Nephron (organoid): ENCODE data around the gene TMEM219.
"Not testable (repeated sequence)": the region's sequence is repeated elsewhere in the genome, so short reads cannot be mapped to it uniquely, and the experiment has no call there.

Experiments
- H3K27ac Mint-ChIP-seq, 3 experiments: 2 replicates each; pipeline ENCODE4 v1.8.0; 2020; ENCODE audit warnings: mixed read lengths in 3 of 3, mild to moderate bottlenecking in 2 of 3, moderate library complexity in 1 of 3
- H3K27me3 Mint-ChIP-seq: 2 replicates; pipeline ENCODE4 v1.8.0; 2021; ENCODE audit warnings: low read depth, mild to moderate bottlenecking, moderate library complexity, mixed read lengths
- H3K36me3 Mint-ChIP-seq: 2 replicates; pipeline ENCODE4 v1.8.0; 2020; ENCODE audit warnings: low read depth, mixed read lengths
- H3K4me1 Mint-ChIP-seq: 2 replicates; pipeline ENCODE4 v1.8.0; 2020; ENCODE audit warnings: mixed read lengths
- H3K4me3 Mint-ChIP-seq, 3 experiments: 2 replicates each; pipeline ENCODE4 v1.8.0; 2020; ENCODE audit warnings: mild to moderate bottlenecking in 3 of 3, mixed read lengths in 3 of 3, moderate library complexity in 2 of 3
- H3K9me3 Mint-ChIP-seq: 2 replicates; pipeline ENCODE4 v1.8.0; 2020; ENCODE audit warnings: mixed read lengths
- CTCF ChIP-seq, 3 experiments: fragments of 200-600 bp; sonication (generic); IDR thresholded peaks; one replicate each; pipeline ENCODE4 v1.5.0; 2021; ENCODE audit warnings: antibody characterized with exemption in 3 of 3; ENCODE audit not compliant: unreplicated experiment in 3 of 3

Gene TMEM219

DNA sequence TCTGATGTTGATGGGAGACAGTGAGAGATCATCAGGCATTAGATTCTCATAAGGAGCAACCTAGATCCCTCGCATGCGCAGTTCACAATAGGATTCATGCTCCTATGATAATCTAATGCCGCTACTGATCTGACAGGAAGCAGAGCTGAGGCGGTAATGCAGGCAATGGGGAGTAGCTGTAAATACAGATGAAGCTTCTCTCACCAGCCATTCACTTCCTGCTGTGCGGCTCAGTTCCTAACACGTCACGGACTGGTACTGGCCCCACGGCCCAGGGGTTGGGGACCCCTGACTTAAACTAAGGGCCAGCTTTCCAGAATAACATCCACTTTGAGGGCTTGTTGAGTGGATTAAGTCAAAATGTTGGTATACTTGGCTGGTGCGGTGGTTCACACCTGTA, 2.6 kb upstream of the TMEM219 start:
- TF ChIP-seq CTCF (IDR thresholded peaks at IDR 0.05; ENCODE audit: unreplicated experiment in 3 of 3) = no peak
- Mint-ChIP-seq H3K4me3 (no peak overlapping the region), H3K27me3 (no peaks in the 10 kb centered on the region), H3K9me3 (no peaks in the 10 kb centered on the region), H3K36me3 (peaks cover 9% of the 10 kb centered on the region), H3K4me1 (peaks cover 12% of the 10 kb centered on the region), H3K27ac (no peak overlapping the region)

DNA sequence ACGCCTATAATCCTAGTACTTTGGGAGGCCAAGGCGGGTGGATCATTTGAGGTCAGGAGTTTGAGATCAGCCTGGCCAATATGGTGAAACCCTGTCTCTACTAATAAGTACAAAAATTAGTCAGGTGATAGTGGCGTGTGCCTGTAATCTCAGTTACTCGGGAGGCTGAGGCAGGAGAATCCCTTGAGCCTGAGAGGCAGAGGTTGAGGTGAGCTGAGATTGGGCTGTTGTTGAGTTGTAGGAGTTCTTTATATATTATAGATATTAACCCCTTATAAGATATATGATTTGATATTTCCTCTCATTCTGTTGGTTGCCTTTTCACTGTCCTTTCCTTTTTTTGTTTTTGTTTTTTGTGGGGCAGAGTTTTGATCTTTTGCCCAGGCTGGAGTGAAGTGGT, 2.1 kb upstream of the TMEM219 start:
- H3K9me3 Mint-ChIP-seq, H3K27ac Mint-ChIP-seq, H3K27me3 Mint-ChIP-seq: not testable (repeated sequence)
- peaks cover 11% of the 10 kb centered on the region for H3K36me3 Mint-ChIP-seq
- peak overlapping the region; percentile 36 to 70 (median 60) for H3K4me3 Mint-ChIP-seq
- peaks cover 12% of the 10 kb centered on the region for H3K4me1 Mint-ChIP-seq

DNA sequence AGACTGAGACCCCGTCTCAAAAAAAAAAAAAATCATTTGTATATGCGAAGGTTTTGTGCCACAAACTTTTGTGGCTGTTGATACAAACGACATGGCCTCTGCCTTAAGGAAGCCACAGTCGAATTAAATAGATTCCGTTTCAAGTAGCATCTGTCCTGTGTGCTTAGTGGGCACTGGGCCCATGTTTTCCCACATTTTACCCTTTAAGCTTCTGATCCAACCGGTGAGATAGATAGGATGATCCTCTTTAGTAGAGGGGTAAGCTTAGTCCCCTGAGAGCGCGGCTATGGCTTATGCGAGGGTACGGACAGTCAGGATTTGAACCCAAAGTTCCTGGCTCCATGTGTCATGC, 776 bp upstream of the TMEM219 start:
- H3K27ac Mint-ChIP-seq = peak overlapping the region; percentile 70 to 95 (median 89)

GRCh38 chr16:29962344-29962994, 590 bp downstream of the TMEM219 start:
- Mint-ChIP-seq H3K9me3 (no peaks in the 10 kb centered on the region), H3K27me3 (no peaks in the 10 kb centered on the region), H3K27ac (peak overlapping the region; percentile 96 to 99 (median 97)), H3K4me3 (peak overlapping the region; percentile 92 to 97 (median 94)), H3K36me3 (peaks cover 18% of the 10 kb centered on the region), H3K4me1 (peaks cover 12% of the 10 kb centered on the region)
- TF ChIP-seq CTCF (IDR thresholded peaks at IDR 0.05; ENCODE audit: unreplicated experiment in 3 of 3) = no peak

More for the DNA sequence above, 776 bp upstream of the TMEM219 start:
- Mint-ChIP-seq H3K4me1 (peaks cover 12% of the 10 kb centered on the region), H3K4me3 (peak overlapping the region; percentile 85 to 92 (median 88)), H3K27me3 (no peaks in the 10 kb centered on the region), H3K36me3 (peaks cover 16% of the 10 kb centered on the region), H3K9me3 (no peaks in the 10 kb centered on the region)
- no peak for TF ChIP-seq CTCF (IDR thresholded peaks at IDR 0.05; ENCODE audit: unreplicated experiment in 3 of 3)

DNA sequence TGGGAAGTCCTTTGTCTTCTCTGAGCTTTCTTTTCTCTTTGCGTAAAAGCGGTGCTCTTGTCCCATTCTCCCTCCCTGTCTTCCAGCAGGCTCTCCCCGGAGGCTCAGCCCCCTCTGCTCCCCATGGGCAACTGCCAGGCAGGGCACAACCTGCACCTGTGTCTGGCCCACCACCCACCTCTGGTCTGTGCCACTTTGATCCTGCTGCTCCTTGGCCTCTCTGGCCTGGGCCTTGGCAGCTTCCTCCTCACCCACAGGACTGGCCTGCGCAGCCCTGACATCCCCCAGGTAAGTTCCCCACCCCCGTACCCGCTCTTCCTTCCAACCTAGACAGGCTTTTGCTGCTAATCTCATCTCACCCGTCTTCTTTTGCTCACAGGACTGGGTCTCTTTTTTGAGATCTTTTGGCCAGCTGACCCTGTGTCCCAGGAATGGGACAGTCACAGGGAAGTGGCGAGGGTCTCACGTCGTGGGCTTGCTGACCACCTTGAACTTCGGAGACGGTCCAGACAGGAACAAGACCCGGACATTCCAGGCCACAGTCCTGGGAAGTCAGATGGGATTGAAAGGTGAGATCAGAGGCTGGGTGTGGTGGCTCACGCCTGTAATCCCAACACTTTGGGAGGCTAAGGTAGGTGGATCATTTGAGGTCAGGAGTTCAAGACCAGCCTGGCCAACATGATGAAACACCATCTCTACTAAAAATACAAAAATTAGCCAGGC, 1.3 kb downstream of the TMEM219 start:
- Mint-ChIP-seq H3K4me1 (peaks cover 12% of the 10 kb centered on the region), H3K36me3 (peaks cover 22% of the 10 kb centered on the region), H3K4me3 (peak overlapping the region; percentile 92 to 97 (median 94)), H3K27ac (peak overlapping the region; percentile 96 to 99 (median 97)), H3K27me3 (no peaks in the 10 kb centered on the region), H3K9me3 (no peaks in the 10 kb centered on the region)
- no peak for TF ChIP-seq CTCF (IDR thresholded peaks at IDR 0.05; ENCODE audit: unreplicated experiment in 3 of 3)

DNA sequence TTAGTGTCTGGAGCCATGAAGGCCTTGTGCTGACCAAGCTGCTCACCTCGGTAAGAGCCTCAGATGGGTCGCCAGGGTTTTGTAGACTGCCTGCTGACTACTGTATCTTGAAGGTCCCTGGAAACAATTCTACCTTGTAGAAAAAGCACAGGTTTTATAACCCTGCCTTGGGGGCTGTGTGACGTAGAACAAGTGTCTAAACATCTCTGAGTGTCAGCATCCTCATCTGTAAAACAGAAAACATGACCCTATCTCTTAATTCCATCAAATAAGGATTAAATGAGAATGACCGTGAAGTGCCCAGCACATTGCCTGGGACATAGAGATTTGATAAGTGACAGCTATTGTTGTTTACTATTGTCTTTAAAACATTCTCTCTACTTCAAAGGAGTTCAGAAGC, 6.3 kb downstream of the TMEM219 start:
- no peak for TF ChIP-seq CTCF (IDR thresholded peaks at IDR 0.05; ENCODE audit: unreplicated experiment in 3 of 3)
- Mint-ChIP-seq H3K9me3 (peaks cover 4% of the 10 kb centered on the region), H3K27ac (no peak overlapping the region), H3K36me3 (peaks cover 51% of the 10 kb centered on the region), H3K4me1 (no peaks in the 10 kb centered on the region), H3K4me3 (no peak overlapping the region), H3K27me3 (no peaks in the 10 kb centered on the region)
